Body of pancreas (tissue), 4 donors: ENCODE measurements around the gene B3GNT2. TPM values are rescaled to one million over a fixed set of nuclear protein-coding genes. Genes with fewer than 3 reads are reported as not detected.
"Not testable (repeated sequence)": the region's sequence is repeated elsewhere in the genome, so short reads cannot be mapped to it uniquely, and the experiment has no call there.

Source experiments
- ATAC-seq: fragments of 150-250 bp; one replicate; pipeline ENCODE4 v1.9.1; 2016
- DNase-seq, 4 donors: peaks; one replicate each; pipeline ENCODE4 v3.0.0-alpha.2; 2019
- H3K27ac ChIP-seq, 4 donors: fragments of 200-600 bp; sonication (generic); 1 replicate in 3 of 4; 2 replicates in 1 of 4; pipeline versions ENCODE4 v1.5.1 to v1.6.1; 2016 to 2019; ENCODE audit warnings: mild to moderate bottlenecking in 1 of 4, mixed read lengths in 1 of 4, moderate library complexity in 1 of 4
- H3K27me3 ChIP-seq, 2 donors: fragments of 200-600 bp; sonication (generic); one replicate each; pipeline ENCODE4 v1.6.0; 2016; ENCODE audit warnings: mild to moderate bottlenecking in 1 of 2
- H3K36me3 ChIP-seq, 2 donors: fragments of 200-600 bp; sonication (generic); replicated peaks in 1 of 2; 2 replicates each; pipeline ENCODE4 v1.5.1; 2016; ENCODE audit warnings: low read depth in 2 of 2; ENCODE audit not compliant: insufficient read depth in 1 of 2
- H3K4me1 ChIP-seq: fragments of 200-600 bp; sonication (generic); one replicate; pipeline ENCODE4 v1.6.0; 2016
- H3K4me3 ChIP-seq, 2 donors: fragments of 200-600 bp; sonication (generic); 1 replicate in 1 of 2; 2 replicates in 1 of 2; pipeline ENCODE4 v1.5.1; 2016 to 2019
- H3K9me3 ChIP-seq, 3 donors: fragments of 200-600 bp; sonication (generic); 1 replicate in 2 of 3; 2 replicates in 1 of 3; pipeline ENCODE4 v1.5.1; 2016
- POLR2A ChIP-seq, 3 donors: fragments of 450-650 bp; IDR thresholded peaks; one replicate each; pipeline ENCODE4 v1.6.1; 2016; ENCODE audit warnings: antibody characterized with exemption in 3 of 3, mild to moderate bottlenecking in 2 of 3
- WGBS, 2 donors: methylation state at CpG; one replicate each; pipeline ENCODE4 v1.1.5; 2017; 5-methylcytosine and 5-hydroxymethylcytosine counted together
- intact Hi-C: fragments of 100-400 bp; cut with DNase I; formaldehyde crosslinking; loops from one replicate; pipeline ENCODE4 v1.15.1; 2023
- total RNA-seq, 2 donors: library from RNA; depleted of rRNA; stranded (reverse); fragments of >200 nt; gene quantifications; one replicate each; pipeline ENCODE4 v1.1.0, GENCODE V29; 2016
- TF ChIP-seq, protein P1 (sequence below), 7 experiments: fragments of 450-650 bp in 4 of 7; fragments of 200-600 bp in 3 of 7; sonication (generic) in 3 of 7; IDR thresholded peaks; one replicate each; pipeline ENCODE4 v1.5.1; 2016 to 2019; ENCODE audit warnings: antibody characterized with exemption in 7 of 7

The B3GNT2 gene
- total RNA-seq, 2 donors from 2014 or later: 12.2 to 15.8 TPM

DNA sequence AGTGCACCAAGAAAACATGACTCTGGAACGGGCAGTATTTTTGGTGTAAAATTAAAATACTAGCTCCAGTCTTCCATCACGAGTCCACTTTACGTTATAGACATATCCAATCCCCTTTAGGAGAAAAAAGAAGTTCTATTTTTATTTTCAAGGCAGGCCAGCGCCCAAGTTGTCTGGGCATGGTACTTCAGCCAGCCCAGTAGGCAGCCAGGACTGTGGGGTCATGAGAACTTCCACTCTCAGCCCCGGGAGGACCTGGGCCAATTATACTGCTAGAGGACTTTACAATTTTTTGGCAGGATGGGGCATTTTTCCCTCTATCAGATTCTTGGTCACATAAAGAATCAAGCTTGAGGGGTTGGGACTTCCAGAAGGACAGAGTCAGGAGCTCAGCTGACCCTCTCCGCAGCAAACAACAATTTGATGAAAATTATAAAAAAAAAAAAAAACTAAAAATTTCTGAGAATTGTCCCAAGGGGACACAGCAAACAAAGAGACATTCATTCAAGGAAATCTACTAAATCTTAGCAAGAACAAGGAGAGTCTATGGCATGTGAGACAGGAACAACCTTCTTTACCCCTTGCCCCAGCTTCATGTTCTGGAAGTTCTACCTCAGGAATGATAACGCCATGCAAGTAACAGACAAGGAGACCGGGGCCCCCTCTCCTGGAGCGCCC is 37.3 kb upstream of the B3GNT2 start:
- Histone ChIP-seq H3K27me3 (no peaks in the 10 kb centered on the region), H3K4me1 (no peaks in the 10 kb centered on the region), H3K4me3 (no peak overlapping the region), H3K27ac (no peak overlapping the region), H3K9me3 (no peaks in the 10 kb centered on the region), H3K36me3 (no peaks in the 10 kb centered on the region)
- intact Hi-C loops: no loop called here
- WGBS, 2 donors: 89 to 94% methylated on average over 9 of the region's 9 CpGs
- no peak for DNase-seq
- TF ChIP-seq, protein P1, sequence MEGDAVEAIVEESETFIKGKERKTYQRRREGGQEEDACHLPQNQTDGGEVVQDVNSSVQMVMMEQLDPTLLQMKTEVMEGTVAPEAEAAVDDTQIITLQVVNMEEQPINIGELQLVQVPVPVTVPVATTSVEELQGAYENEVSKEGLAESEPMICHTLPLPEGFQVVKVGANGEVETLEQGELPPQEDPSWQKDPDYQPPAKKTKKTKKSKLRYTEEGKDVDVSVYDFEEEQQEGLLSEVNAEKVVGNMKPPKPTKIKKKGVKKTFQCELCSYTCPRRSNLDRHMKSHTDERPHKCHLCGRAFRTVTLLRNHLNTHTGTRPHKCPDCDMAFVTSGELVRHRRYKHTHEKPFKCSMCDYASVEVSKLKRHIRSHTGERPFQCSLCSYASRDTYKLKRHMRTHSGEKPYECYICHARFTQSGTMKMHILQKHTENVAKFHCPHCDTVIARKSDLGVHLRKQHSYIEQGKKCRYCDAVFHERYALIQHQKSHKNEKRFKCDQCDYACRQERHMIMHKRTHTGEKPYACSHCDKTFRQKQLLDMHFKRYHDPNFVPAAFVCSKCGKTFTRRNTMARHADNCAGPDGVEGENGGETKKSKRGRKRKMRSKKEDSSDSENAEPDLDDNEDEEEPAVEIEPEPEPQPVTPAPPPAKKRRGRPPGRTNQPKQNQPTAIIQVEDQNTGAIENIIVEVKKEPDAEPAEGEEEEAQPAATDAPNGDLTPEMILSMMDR (IDR thresholded peaks at IDR 0.05): no peak
- no peak for TF ChIP-seq POLR2A (IDR thresholded peaks at IDR 0.05)
- no peak for ATAC-seq

DNA sequence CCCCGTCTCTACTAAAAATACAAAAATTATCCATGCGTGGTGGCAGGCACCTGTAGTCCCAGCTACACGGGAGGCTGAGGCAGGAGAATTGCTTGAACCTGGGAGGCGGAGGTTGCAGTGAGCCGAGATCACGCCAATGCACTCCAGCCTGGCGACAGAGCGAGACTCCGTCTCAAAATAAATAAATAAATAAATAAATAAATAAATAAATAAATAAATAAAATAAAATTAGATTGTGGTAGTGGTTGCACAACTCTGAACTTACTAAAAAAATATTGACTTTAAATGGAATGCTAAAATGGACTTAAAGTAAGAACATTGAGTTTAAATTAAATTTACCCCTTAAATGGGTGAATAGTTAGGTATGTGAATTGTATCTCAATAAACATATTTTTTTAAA is 35.2 kb upstream of the B3GNT2 start:
- 97 to 99% methylated on average over 9 of the region's 9 CpGs for WGBS, 2 donors
- H3K27ac ChIP-seq, H3K9me3 ChIP-seq, DNase-seq, H3K27me3 ChIP-seq, H3K4me1 ChIP-seq, ATAC-seq, H3K36me3 ChIP-seq, intact Hi-C loops, H3K4me3 ChIP-seq: not testable (repeated sequence)

DNA sequence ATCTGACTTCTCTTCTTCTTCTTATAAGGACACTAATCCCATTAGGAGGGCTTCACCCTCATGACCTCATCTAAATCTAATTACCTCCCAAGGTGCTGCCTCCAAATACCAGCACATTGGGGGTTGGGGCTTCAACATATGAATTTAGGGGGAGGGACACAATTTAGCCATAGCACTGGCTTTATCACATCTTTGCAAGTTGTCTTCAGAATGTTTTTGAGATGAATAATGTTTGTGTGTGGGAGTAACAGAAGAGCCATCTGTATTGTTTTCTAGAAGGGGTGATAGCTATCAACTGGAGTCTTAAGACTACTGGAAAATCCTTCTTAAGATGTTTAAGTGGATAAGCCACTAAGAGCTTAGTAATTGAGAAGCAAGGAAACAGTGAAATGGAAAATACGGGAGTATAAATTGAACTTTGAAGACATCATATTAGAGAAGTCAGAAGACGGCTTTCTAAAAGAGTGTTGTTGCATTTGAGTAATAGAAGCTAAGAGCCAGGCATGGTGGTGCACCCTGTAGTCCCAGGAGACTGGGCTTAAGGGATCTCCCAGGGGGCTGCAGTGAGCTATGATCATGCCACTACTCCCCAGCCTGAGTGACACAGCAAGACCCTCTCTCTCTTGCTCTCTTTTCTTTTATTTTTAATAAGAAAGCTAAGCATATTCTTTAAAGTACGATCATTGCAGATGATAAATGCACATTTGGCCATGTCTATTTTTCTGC is 32.6 kb upstream of the B3GNT2 start:
- 95 to 97% methylated on average over 3 of the region's 3 CpGs for WGBS, 2 donors
- H3K27ac ChIP-seq: no peak overlapping the region
- H3K4me3 ChIP-seq: no peak overlapping the region
- intact Hi-C loops: no loop called here
- no peaks in the 10 kb centered on the region for H3K36me3 ChIP-seq
- DNase-seq: no peak
- no peaks in the 10 kb centered on the region for H3K9me3 ChIP-seq
- ATAC-seq: no peak
- TF ChIP-seq, protein P1 (IDR thresholded peaks at IDR 0.05): no peak
- no peak for TF ChIP-seq POLR2A (IDR thresholded peaks at IDR 0.05)
- no peaks in the 10 kb centered on the region for H3K27me3 ChIP-seq
- H3K4me1 ChIP-seq: no peaks in the 10 kb centered on the region

DNA sequence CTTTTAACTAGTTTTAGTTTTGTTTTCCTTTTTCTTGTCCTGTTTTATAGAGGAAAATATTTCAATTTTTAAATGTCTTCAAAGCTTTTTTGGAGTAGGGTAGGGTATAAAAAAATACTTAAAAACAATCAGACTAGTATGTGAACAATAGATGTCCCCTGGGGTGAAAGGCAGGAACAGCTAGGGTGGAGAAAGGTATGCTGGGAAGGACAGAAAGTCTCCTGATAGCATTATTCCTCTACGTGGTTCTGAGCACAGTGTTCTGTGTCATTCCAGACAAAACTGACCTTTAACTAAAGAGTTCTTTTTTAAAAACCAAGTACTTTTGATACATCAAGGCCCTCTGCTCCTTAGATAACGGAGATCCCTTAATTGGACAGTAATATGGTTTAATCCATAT is 32.1 kb upstream of the B3GNT2 start:
- no peak for DNase-seq
- no peak for ATAC-seq
- Histone ChIP-seq H3K4me3 (no peak overlapping the region), H3K4me1 (no peaks in the 10 kb centered on the region), H3K27me3 (no peaks in the 10 kb centered on the region), H3K27ac (no peak overlapping the region), H3K9me3 (no peaks in the 10 kb centered on the region), H3K36me3 (no peaks in the 10 kb centered on the region)
- intact Hi-C loops: no loop called here
- 58 to 63% methylated on average over 2 of the region's 2 CpGs for WGBS, 2 donors
- TF ChIP-seq POLR2A (IDR thresholded peaks at IDR 0.05): no peak
- TF ChIP-seq, protein P1 (IDR thresholded peaks at IDR 0.05): no peak

DNA sequence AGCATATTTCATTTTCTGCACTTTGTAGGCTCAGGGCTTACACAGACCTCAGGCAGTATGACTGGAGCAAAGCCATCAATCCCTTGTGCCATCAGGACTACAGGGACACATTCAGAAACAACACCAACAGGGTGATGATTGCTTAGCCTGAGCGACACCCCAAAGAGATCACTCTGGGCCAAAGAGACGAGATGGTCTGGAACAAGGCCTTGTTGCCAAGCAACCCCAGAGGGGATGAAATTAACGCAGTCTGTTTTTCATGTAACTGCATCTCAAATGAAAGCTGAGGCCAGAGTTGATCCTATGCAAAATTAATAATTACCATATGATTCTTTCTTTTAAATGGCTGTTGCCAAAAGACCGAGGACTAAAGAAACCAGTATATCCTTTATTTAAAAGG is 20.2 kb upstream of the B3GNT2 start:
- intact Hi-C loops: no loop called here
- H3K9me3 ChIP-seq: no peaks in the 10 kb centered on the region
- H3K27me3 ChIP-seq: no peaks in the 10 kb centered on the region
- no peak for TF ChIP-seq POLR2A (IDR thresholded peaks at IDR 0.05)
- TF ChIP-seq, protein P1 (IDR thresholded peaks at IDR 0.05): no peak
- WGBS, 2 donors: 82 to 87% methylated on average over 4 of the region's 4 CpGs
- no peaks in the 10 kb centered on the region for H3K4me1 ChIP-seq
- H3K27ac ChIP-seq: no peak overlapping the region
- no peaks in the 10 kb centered on the region for H3K36me3 ChIP-seq
- no peak for ATAC-seq
- peak in 1 of 4 donors; percentile 24 for DNase-seq
- H3K4me3 ChIP-seq: no peak overlapping the region
